SK-N-SH treated with all-trans-retinoic acid at 6 μM for 48 hours (cell line): ENCODE data around the gene LOX.

Source experiments
- ATAC-seq: fragments of 200-7000 bp; cut with Tn5 transposase; 3 replicates; pipeline ENCODE4 v1.9.1; 2020; ENCODE audit warnings: mild to moderate bottlenecking, moderate library complexity
- ARNTL ChIP-seq: fragments of 450-650 bp; formaldehyde crosslinking; IDR thresholded peaks from 2 replicates; pipeline ENCODE4 v1.5.0; 2020; ENCODE audit warnings: low read depth, mild to moderate bottlenecking, moderate library complexity, borderline replicate concordance
- BACH2 ChIP-seq: fragments of 250-450 bp; sonication (Bioruptor Pico); IDR thresholded peaks from 2 replicates; pipeline ENCODE4 v1.9.0; 2021; ENCODE audit warnings: mild to moderate bottlenecking, borderline replicate concordance
- CSDC2 ChIP-seq: fragments of 250-450 bp; sonication (Bioruptor Pico); IDR thresholded peaks from 2 replicates; pipeline ENCODE4 v1.5.0; 2020; ENCODE audit warnings: mild to moderate bottlenecking, moderate library complexity
- ESRRG ChIP-seq: fragments of 250-450 bp; sonication (Bioruptor Pico); IDR thresholded peaks from 2 replicates; pipeline ENCODE4 v1.6.1; 2021; ENCODE audit warnings: mild to moderate bottlenecking
- GLIS3 ChIP-seq: fragments of 250-450 bp; sonication (Bioruptor Pico); IDR thresholded peaks from 2 replicates; pipeline ENCODE4 v1.5.0; 2020; ENCODE audit warnings: mild to moderate bottlenecking, moderate library complexity
- ISL1 ChIP-seq: fragments of 250-450 bp; sonication (Bioruptor Pico); IDR thresholded peaks from 2 replicates; pipeline ENCODE4 v2.1.2; 2022; ENCODE audit warnings: mild to moderate bottlenecking, moderate library complexity
- RARB ChIP-seq: fragments of 250-450 bp; sonication (Bioruptor Pico); IDR thresholded peaks from 2 replicates; pipeline ENCODE4 v1.8.0; 2021; ENCODE audit warnings: mild to moderate bottlenecking, moderate library complexity
- SNAI2 ChIP-seq: fragments of 250-450 bp; sonication (Bioruptor Pico); IDR thresholded peaks from 2 replicates; pipeline ENCODE4 v1.5.0; 2020; ENCODE audit warnings: mild to moderate bottlenecking, moderate library complexity
- ZC3H10 ChIP-seq: fragments of 250-450 bp; sonication (Bioruptor Pico); IDR thresholded peaks from 2 replicates; pipeline ENCODE4 v1.5.1; 2021; ENCODE audit warnings: mild to moderate bottlenecking, moderate library complexity
- ZFP3 ChIP-seq: fragments of 250-450 bp; sonication (Bioruptor Pico); IDR thresholded peaks from 2 replicates; pipeline ENCODE4 v1.5.0; 2020; ENCODE audit warnings: mild to moderate bottlenecking, moderate library complexity
- ZFP30 ChIP-seq: fragments of 450-650 bp; formaldehyde crosslinking; IDR thresholded peaks from 2 replicates; pipeline ENCODE4 v1.5.0; 2022; ENCODE audit warnings: mild to moderate bottlenecking, moderate library complexity
- ZNF565 ChIP-seq: fragments of 450-650 bp; formaldehyde crosslinking; conservative IDR thresholded peaks from 2 replicates; pipeline ENCODE4 v1.5.0; 2020; ENCODE audit warnings: low read depth, mild to moderate bottlenecking, moderate library complexity
- ZNF70 ChIP-seq: fragments of 450-650 bp; formaldehyde crosslinking; IDR thresholded peaks from 2 replicates; pipeline ENCODE4 v1.5.0; 2020; ENCODE audit warnings: mild to moderate bottlenecking, moderate library complexity
- TF ChIP-seq, protein P1 (sequence below): fragments of 250-450 bp; sonication (Bioruptor Pico); IDR thresholded peaks from 2 replicates; pipeline ENCODE4 v1.5.0; 2020; ENCODE audit warnings: mild to moderate bottlenecking, moderate library complexity
- TF ChIP-seq, protein P2 (sequence below): fragments of 250-450 bp; sonication (Bioruptor Pico); IDR thresholded peaks from 2 replicates; pipeline ENCODE4 v1.5.1; 2020; ENCODE audit warnings: low read depth, mild to moderate bottlenecking, moderate library complexity
- TF ChIP-seq, protein P3 (sequence below): fragments of 250-450 bp; sonication (Bioruptor Pico); IDR thresholded peaks from 2 replicates; pipeline ENCODE4 v1.5.1; 2021; ENCODE audit warnings: mild to moderate bottlenecking, moderate library complexity
- TF ChIP-seq, protein P4 (sequence below): fragments of 250-450 bp; sonication (Bioruptor Pico); IDR thresholded peaks from 2 replicates; pipeline ENCODE4 v1.8.0; 2021; ENCODE audit warnings: low read depth, mild to moderate bottlenecking, moderate library complexity, borderline replicate concordance

Gene LOX

DNA sequence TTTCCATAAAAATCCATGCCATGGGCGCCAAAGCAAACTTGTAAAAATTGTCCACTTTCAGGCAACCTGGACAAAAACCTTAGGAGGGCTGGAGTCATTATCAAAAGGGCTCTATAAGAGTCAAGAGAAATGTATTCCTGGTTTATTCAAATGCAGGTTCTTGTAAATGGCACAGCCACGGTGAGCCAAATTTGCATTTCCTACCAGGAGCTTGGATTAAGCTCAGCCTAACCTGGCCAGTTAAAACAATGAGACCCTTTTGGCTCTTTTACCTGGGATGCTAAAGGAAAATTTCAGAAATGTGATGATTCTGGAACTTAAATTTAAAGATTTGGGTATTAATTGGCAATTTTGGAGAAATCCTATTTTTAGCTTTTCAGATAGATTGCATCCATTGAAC is 42.4 kb upstream of the LOX start (continued):
- TF ChIP-seq, protein P1, sequence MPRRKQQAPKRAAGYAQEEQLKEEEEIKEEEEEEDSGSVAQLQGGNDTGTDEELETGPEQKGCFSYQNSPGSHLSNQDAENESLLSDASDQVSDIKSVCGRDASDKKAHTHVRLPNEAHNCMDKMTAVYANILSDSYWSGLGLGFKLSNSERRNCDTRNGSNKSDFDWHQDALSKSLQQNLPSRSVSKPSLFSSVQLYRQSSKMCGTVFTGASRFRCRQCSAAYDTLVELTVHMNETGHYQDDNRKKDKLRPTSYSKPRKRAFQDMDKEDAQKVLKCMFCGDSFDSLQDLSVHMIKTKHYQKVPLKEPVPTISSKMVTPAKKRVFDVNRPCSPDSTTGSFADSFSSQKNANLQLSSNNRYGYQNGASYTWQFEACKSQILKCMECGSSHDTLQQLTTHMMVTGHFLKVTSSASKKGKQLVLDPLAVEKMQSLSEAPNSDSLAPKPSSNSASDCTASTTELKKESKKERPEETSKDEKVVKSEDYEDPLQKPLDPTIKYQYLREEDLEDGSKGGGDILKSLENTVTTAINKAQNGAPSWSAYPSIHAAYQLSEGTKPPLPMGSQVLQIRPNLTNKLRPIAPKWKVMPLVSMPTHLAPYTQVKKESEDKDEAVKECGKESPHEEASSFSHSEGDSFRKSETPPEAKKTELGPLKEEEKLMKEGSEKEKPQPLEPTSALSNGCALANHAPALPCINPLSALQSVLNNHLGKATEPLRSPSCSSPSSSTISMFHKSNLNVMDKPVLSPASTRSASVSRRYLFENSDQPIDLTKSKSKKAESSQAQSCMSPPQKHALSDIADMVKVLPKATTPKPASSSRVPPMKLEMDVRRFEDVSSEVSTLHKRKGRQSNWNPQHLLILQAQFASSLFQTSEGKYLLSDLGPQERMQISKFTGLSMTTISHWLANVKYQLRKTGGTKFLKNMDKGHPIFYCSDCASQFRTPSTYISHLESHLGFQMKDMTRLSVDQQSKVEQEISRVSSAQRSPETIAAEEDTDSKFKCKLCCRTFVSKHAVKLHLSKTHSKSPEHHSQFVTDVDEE, result no peak

DNA sequence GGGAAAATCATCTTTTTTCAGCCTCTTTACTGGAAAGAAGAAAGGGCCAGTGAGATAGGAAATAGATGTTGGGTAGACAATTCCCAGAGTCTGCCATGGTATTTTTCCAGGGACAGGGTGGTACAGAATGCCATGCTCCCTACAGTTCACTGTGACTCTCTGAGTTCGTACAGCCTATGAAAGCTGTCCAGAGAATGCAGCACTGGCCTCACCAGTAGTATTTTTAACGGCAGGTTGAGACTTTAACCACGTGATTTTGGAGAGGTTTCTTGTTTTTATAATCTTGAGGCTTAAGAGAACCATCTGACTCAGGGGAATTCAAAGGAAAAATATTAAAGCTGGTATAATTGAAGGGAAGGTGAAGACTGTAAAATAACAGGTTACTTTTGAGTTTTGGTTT is 41.1 kb upstream of the LOX start:
- ATAC-seq, result no peak
- TF ChIP-seq ARNTL (CRISPR knock-in tag) (no peak), ZFP3 (no peak), GLIS3 (CRISPR knock-in tag) (no peak), ZNF565 (CRISPR knock-in tag) (no peak), ZC3H10 (no peak)
- TF ChIP-seq, protein P2, sequence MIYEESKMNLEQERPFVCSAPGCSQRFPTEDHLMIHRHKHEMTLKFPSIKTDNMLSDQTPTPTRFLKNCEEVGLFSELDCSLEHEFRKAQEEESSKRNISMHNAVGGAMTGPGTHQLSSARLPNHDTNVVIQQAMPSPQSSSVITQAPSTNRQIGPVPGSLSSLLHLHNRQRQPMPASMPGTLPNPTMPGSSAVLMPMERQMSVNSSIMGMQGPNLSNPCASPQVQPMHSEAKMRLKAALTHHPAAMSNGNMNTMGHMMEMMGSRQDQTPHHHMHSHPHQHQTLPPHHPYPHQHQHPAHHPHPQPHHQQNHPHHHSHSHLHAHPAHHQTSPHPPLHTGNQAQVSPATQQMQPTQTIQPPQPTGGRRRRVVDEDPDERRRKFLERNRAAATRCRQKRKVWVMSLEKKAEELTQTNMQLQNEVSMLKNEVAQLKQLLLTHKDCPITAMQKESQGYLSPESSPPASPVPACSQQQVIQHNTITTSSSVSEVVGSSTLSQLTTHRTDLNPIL (CRISPR knock-in tag), result no peak
- TF ChIP-seq, protein P3, sequence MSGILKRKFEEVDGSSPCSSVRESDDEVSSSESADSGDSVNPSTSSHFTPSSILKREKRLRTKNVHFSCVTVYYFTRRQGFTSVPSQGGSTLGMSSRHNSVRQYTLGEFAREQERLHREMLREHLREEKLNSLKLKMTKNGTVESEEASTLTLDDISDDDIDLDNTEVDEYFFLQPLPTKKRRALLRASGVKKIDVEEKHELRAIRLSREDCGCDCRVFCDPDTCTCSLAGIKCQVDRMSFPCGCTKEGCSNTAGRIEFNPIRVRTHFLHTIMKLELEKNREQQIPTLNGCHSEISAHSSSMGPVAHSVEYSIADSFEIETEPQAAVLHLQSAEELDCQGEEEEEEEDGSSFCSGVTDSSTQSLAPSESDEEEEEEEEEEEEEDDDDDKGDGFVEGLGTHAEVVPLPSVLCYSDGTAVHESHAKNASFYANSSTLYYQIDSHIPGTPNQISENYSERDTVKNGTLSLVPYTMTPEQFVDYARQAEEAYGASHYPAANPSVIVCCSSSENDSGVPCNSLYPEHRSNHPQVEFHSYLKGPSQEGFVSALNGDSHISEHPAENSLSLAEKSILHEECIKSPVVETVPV (CRISPR knock-in tag), result no peak

DNA sequence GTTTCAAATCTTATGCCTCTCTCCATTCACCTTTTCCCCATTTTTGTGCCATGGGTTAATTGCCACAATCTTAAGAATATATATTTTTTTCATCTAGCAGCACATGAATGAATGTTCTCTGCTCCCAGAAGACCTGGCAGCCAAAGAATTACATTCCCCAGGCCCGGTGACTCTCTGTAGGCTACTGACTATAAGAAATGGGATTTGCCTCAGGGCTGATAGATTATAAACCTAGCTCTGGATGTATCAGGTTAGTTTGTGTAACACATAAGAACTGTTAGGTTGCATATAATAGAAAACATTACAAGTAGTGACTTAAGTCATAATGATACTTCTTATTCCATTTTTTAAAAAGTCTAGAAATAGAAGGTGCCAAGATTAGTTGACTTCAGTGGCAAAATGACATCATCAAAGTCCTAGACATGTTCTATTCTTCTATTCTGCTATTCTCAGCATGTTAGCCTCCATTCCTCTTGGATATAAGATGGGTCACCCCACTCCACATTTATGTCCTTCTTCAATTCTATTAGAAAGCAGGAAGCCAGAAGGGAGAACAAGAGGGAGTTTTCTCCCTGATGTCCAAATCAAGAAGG is 40.4 kb upstream of the LOX start:
- TF ChIP-seq ZNF565 (CRISPR knock-in tag) (no peak), ZC3H10 (no peak), RARB (CRISPR knock-in tag) (no peak), ZNF70 (no peak), ESRRG (CRISPR knock-in tag) (no peak), ISL1 (CRISPR knock-in tag) (no peak), ARNTL (CRISPR knock-in tag) (no peak), CSDC2 (CRISPR knock-in tag) (no peak)
- TF ChIP-seq, protein P2 (CRISPR knock-in tag), result no peak
- TF ChIP-seq, protein P4, sequence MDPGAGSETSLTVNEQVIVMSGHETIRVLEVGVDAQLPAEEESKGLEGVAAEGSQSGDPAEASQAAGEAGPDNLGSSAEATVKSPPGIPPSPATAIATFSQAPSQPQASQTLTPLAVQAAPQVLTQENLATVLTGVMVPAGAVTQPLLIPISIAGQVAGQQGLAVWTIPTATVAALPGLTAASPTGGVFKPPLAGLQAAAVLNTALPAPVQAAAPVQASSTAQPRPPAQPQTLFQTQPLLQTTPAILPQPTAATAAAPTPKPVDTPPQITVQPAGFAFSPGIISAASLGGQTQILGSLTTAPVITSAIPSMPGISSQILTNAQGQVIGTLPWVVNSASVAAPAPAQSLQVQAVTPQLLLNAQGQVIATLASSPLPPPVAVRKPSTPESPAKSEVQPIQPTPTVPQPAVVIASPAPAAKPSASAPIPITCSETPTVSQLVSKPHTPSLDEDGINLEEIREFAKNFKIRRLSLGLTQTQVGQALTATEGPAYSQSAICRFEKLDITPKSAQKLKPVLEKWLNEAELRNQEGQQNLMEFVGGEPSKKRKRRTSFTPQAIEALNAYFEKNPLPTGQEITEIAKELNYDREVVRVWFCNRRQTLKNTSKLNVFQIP (CRISPR knock-in tag), result no peak
- TF ChIP-seq, protein P1, result no peak
- no peak for ATAC-seq

DNA sequence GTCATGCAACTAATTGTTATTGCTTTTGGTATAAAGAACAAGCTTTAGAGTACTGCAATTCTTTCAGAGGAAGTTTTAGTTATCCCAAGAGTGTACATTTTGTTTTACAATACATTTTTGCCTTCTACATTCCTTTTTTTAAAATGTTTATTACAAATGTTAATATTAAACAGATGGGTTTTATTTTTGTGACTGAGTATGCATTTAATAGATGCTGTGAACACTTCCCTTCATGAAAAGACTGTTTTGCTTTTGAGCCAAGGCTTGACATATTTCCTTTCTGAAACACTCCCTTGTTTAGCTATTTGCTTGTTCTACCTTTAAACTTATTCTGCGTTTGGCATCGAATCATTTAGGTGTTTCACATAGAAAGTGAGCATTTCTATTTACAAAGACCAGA is 36.4 kb upstream of the LOX start:
- no peak for ATAC-seq
- TF ChIP-seq ZC3H10, result no peak
- TF ChIP-seq SNAI2, result no peak
- TF ChIP-seq, protein P2 (CRISPR knock-in tag), result no peak
- no peak for TF ChIP-seq ZNF70
- no peak for TF ChIP-seq ZFP30 (CRISPR knock-in tag)
- TF ChIP-seq, protein P4 (CRISPR knock-in tag), result no peak
- no peak for TF ChIP-seq ARNTL (CRISPR knock-in tag)
- TF ChIP-seq BACH2, result no peak
